Suprapubic skin (tissue), 4 donors: ENCODE results near the gene AKR7A2.

ENCODE experiments used
- EP300 ChIP-seq: sonication (generic); formaldehyde crosslinking; IDR thresholded peaks from one replicate; pipeline ENCODE4 v1.6.1; 2017; ENCODE audit warnings: antibody characterized with exemption
- POLR2A ChIP-seq, 2 donors: fragments of 450-650 bp; IDR thresholded peaks; one replicate each; pipeline ENCODE4 v1.6.1; 2017; ENCODE audit warnings: antibody characterized with exemption in 2 of 2, mild to moderate bottlenecking in 2 of 2, moderate library complexity in 2 of 2
- POLR2AphosphoS5 ChIP-seq, 3 donors: sonication (generic); formaldehyde crosslinking; IDR thresholded peaks; one replicate each; pipeline ENCODE4 v1.6.1; 2017; ENCODE audit warnings: antibody characterized with exemption in 3 of 3
- TF ChIP-seq, protein P1 (sequence below), 2 donors: fragments of 200-600 bp in 1 of 2; fragments of 450-650 bp in 1 of 2; sonication (generic) in 1 of 2; IDR thresholded peaks; one replicate each; pipeline ENCODE4 v1.5.1; 2016 to 2019; ENCODE audit warnings: antibody characterized with exemption in 2 of 2, mild to moderate bottlenecking in 1 of 2, moderate library complexity in 1 of 2

DNA sequence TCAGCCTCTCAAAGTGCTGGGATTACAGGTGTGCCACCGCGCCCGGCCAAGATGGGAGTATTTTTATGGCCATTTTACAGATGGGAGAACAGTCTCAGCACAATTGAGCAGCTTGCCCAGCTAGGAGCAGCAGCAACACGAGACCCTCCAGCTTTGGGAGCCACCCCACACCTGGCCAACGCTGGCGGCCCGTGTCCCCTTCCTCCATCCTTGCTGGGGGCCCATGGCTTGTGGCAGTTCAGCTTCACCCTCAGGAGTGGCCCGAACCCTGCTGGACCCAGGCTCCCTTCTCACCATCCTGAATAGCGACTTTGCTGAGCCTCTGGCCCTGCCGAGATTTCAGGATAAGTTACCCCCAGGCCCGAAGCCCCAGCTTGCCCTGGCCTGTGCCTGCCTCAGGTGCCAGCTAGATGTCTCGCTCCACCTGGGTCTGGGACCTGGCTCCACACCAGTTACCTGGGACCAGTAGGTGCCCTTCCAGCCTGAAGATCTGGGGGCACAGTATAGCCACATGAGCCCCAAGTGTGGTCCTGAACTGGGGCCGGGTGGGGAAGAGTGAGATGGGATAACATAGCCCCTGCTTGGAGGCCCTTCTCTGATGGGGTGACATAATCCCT, 19.4 kb upstream of the AKR7A2 start:
- TF ChIP-seq POLR2AphosphoS5 (IDR thresholded peaks at IDR 0.05) (no peak), POLR2A (IDR thresholded peaks at IDR 0.05) (no peak), EP300 (no peak)
- TF ChIP-seq, protein P1, sequence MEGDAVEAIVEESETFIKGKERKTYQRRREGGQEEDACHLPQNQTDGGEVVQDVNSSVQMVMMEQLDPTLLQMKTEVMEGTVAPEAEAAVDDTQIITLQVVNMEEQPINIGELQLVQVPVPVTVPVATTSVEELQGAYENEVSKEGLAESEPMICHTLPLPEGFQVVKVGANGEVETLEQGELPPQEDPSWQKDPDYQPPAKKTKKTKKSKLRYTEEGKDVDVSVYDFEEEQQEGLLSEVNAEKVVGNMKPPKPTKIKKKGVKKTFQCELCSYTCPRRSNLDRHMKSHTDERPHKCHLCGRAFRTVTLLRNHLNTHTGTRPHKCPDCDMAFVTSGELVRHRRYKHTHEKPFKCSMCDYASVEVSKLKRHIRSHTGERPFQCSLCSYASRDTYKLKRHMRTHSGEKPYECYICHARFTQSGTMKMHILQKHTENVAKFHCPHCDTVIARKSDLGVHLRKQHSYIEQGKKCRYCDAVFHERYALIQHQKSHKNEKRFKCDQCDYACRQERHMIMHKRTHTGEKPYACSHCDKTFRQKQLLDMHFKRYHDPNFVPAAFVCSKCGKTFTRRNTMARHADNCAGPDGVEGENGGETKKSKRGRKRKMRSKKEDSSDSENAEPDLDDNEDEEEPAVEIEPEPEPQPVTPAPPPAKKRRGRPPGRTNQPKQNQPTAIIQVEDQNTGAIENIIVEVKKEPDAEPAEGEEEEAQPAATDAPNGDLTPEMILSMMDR (IDR thresholded peaks at IDR 0.05): no peak
